ENCODE data around the gene STUB1. TPM values are rescaled to one million over a fixed set of nuclear protein-coding genes. Genes with fewer than 3 reads are reported as not detected.

STUB1 gene
- polyA plus RNA-seq, 2 of the 4 experiments (the other 2 are of a cell fraction), result 60.6 to 93.5 TPM

DNA sequence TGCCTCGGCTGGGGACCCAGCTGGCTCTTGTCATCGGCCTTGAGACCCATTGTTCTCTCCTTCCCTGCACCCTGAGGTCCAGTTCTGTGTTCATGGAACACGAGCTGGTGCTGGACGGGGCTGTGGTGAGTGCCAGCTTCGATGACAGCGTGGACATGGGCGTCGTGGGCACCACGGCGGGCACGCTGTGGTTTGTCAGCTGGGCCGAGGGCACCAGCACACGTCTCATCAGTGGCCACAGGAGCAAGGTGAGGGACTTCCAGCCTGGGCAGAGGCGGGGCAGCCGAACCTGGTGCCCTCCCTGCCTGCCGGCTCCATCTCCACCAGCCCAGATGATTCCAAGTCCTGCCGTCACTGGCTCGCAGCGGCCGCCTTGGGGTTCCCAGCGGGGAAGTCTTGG is 17.6 kb upstream of the STUB1 start:
- no peak for ATAC-seq
- no peak for FAIRE-seq
- H3K4me2 ChIP-seq, result no peak overlapping the region
- H3K27ac ChIP-seq, result no peak overlapping the region
- CTCF ChIA-PET, result interaction anchor here (0.8 to 13.5 kb wide), 12 partner anchors 10 to 81 kb away, joined by 3 to 105 read pairs (median 4); partner anchors contain the start of genes RHBDL1 and WDR90
- H3K4me1 ChIP-seq, result peaks cover 18% of the 10 kb centered on the region
- WGBS (ENCODE audit: missing lambda C conversion rate), result 93% methylated on average over 21 of the region's 21 CpGs
- TF ChIP-seq FOSB (CRISPR knock-in tag; IDR thresholded peaks at IDR 0.05), result no peak
- TF ChIP-seq, protein P1, sequence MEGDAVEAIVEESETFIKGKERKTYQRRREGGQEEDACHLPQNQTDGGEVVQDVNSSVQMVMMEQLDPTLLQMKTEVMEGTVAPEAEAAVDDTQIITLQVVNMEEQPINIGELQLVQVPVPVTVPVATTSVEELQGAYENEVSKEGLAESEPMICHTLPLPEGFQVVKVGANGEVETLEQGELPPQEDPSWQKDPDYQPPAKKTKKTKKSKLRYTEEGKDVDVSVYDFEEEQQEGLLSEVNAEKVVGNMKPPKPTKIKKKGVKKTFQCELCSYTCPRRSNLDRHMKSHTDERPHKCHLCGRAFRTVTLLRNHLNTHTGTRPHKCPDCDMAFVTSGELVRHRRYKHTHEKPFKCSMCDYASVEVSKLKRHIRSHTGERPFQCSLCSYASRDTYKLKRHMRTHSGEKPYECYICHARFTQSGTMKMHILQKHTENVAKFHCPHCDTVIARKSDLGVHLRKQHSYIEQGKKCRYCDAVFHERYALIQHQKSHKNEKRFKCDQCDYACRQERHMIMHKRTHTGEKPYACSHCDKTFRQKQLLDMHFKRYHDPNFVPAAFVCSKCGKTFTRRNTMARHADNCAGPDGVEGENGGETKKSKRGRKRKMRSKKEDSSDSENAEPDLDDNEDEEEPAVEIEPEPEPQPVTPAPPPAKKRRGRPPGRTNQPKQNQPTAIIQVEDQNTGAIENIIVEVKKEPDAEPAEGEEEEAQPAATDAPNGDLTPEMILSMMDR (IDR thresholded peaks at IDR 0.05), result no peak
- no peak for TF ChIP-seq JUNB (IDR thresholded peaks at IDR 0.05)
- no peak for TF ChIP-seq CHD4 (IDR thresholded peaks at IDR 0.05; ENCODE audit: borderline replicate concordance)
- TF ChIP-seq RFX5 (IDR thresholded peaks at IDR 0.05), result no peak
- no peak for TF ChIP-seq HEYL (CRISPR knock-in tag; IDR thresholded peaks at IDR 0.05)
- TF ChIP-seq MAZ (IDR thresholded peaks at IDR 0.05; ENCODE audit: borderline replicate concordance, low read depth, low read length), result no peak
- TF ChIP-seq EP300 (IDR thresholded peaks at IDR 0.05), result no peak
- no peak for TF ChIP-seq RAD21 (conservative IDR thresholded peaks at IDR 0.05 in 1 of 2, IDR thresholded peaks at IDR 0.05 in 1 of 2)
- TF ChIP-seq ZFP36 (IDR thresholded peaks at IDR 0.05; ENCODE audit: borderline replicate concordance, partially characterized antibody), result no peak
- TF ChIP-seq, protein P2, sequence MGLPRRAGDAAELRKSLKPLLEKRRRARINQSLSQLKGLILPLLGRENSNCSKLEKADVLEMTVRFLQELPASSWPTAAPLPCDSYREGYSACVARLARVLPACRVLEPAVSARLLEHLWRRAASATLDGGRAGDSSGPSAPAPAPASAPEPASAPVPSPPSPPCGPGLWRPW (IDR thresholded peaks at IDR 0.05), result no peak
- no peak for TF ChIP-seq GATA3 (IDR thresholded peaks at IDR 0.05; ENCODE audit: borderline replicate concordance)
- no peak for TF ChIP-seq TFCP2L1 (CRISPR knock-in tag; IDR thresholded peaks at IDR 0.05)
- no peak for TF ChIP-seq POLR2AphosphoS2 (conservative IDR thresholded peaks at IDR 0.05; ENCODE audit: low read length)
- POLR2A ChIA-PET, result no interaction called here
- DNase-seq (ENCODE audit: low read depth in 1 of 2, low spot score in 1 of 2), result no peak
- H3K4me3 ChIP-seq, result no peak overlapping the region
- H3K9me3 ChIP-seq, result no peaks in the 10 kb centered on the region

DNA sequence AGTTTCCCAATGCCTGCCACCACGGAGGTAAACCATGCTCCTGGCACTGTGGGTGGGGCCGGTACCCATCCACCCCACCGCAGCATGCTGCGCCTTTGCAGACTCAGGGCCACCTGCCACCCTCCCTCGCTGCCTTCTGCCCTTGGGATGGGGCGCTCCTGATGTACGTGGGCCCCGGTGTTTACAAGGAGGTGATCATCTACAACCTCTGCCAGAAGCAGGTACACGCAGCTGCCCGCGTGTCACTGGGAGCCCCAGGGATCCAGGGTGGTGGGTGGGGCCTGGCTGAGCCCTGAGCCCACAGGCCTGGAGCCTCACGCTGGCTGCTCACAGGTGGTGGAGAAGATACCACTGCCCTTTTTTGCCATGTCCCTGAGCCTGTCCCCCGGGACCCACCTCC is 13.6 kb upstream of the STUB1 start:
- Histone ChIP-seq H3K9me3 (no peaks in the 10 kb centered on the region), H3K27ac (no peak overlapping the region), H3K4me2 (no peak overlapping the region), H3K4me3 (no peak overlapping the region), H3K4me1 (peaks cover 11% of the 10 kb centered on the region)
- CTCF ChIA-PET, result interaction anchor here (1.1 to 13.5 kb wide), 10 partner anchors 9 to 94 kb away, joined by 3 to 105 read pairs (median 11); partner anchors contain the start of genes RHBDL1, STUB1 and WDR90
- 86% methylated on average over 9 of the region's 13 CpGs for whole genome bisulfite sequencing (ENCODE audit: missing lambda C conversion rate)
- ATAC-seq (no peak), DNase-seq (ENCODE audit: low read depth in 1 of 2, low spot score in 1 of 2) (no peak), FAIRE-seq (no peak)
- POLR2A ChIA-PET, result no interaction called here
- no peak for TF ChIP-seq FOSL2 (IDR thresholded peaks at IDR 0.05)
- TF ChIP-seq FOSL2 (CRISPR knock-in tag; IDR thresholded peaks at IDR 0.05), result no peak
- no peak for TF ChIP-seq JUN (IDR thresholded peaks at IDR 0.05)
- no peak for TF ChIP-seq JUNB (IDR thresholded peaks at IDR 0.05)
- TF ChIP-seq NPAS2 (CRISPR knock-in tag; IDR thresholded peaks at IDR 0.05; ENCODE audit: borderline replicate concordance), result no peak
- TF ChIP-seq FOSB (CRISPR knock-in tag; IDR thresholded peaks at IDR 0.05), result no peak
- TF ChIP-seq, protein P3, sequence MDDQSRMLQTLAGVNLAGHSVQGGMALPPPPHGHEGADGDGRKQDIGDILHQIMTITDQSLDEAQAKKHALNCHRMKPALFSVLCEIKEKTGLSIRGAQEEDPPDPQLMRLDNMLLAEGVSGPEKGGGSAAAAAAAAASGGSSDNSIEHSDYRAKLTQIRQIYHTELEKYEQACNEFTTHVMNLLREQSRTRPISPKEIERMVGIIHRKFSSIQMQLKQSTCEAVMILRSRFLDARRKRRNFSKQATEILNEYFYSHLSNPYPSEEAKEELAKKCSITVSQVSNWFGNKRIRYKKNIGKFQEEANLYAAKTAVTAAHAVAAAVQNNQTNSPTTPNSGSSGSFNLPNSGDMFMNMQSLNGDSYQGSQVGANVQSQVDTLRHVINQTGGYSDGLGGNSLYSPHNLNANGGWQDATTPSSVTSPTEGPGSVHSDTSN (IDR thresholded peaks at IDR 0.05), result no peak
- no peak for TF ChIP-seq ZFP36 (IDR thresholded peaks at IDR 0.05; ENCODE audit: borderline replicate concordance, partially characterized antibody)
- TF ChIP-seq RCOR1 (IDR thresholded peaks at IDR 0.05; ENCODE audit: low read depth, low read length), result no peak
- no peak for TF ChIP-seq FOXS1 (CRISPR knock-in tag; IDR thresholded peaks at IDR 0.05)
